Measurements from ENCODE around the gene STK11IP.

GRCh38 chr2:219642069-219642454, 44.4 kb downstream of the STK11IP start:
- no peak for TF ChIP-seq GATA2 (IDR thresholded peaks at IDR 0.05; ENCODE audit: low read depth, low read length)
- TF ChIP-seq GATA3 (IDR thresholded peaks at IDR 0.05; ENCODE audit: low read depth, low read length), result no peak
